NCI-H82 treated with DMSO at 0.1 percent for 48 hours (cell line): ENCODE results near the gene CUX1.
"Not testable (repeated sequence)": the region's sequence is repeated elsewhere in the genome, so short reads cannot be mapped to it uniquely, and the experiment has no call there.

Source experiments
- DNase-seq: peaks from one replicate; lab custom pipeline; 2025; ENCODE audit not compliant: unreplicated experiment; lab: John Stamatoyannopoulos, UW

CUX1 gene

GRCh38 chr7:102320181-102320580 lies 502.8 kb downstream of the CUX1 start:
- DNase-seq, result no peak

- DNase-seq, result no peak
These were observed 503.4 kb downstream of the CUX1 start for GRCh38 chr7:102320601-102321350.

- DNase-seq, result no peak
These were observed 504.1 kb downstream of the CUX1 start for GRCh38 chr7:102321351-102322201.

GRCh38 chr7:102322202-102322715 lies 504.8 kb downstream of the CUX1 start:
- no peak for DNase-seq

- no peak for DNase-seq
These were observed 506.4 kb downstream of the CUX1 start for GRCh38 chr7:102323914-102324195.

- not testable (repeated sequence) for DNase-seq
These were observed 507.7 kb downstream of the CUX1 start for GRCh38 chr7:102325106-102325505.

- peak; percentile 53 for DNase-seq
These were observed 508.9 kb downstream of the CUX1 start for GRCh38 chr7:102326157-102326889.

GRCh38 chr7:102327183-102327582 lies 509.8 kb downstream of the CUX1 start:
- DNase-seq, result not testable (repeated sequence)

- DNase-seq, result not testable (repeated sequence)
These were observed 511.4 kb downstream of the CUX1 start for GRCh38 chr7:102328863-102329262.

GRCh38 chr7:102329366-102329765 lies 511.9 kb downstream of the CUX1 start:
- not testable (repeated sequence) for DNase-seq

- not testable (repeated sequence) for DNase-seq
These were observed 513.4 kb downstream of the CUX1 start for GRCh38 chr7:102330666-102331460.
